Mammary epithelial cell (primary cell): ENCODE results near the gene HSPA1A.

ENCODE experiments used
- EZH2 ChIP-seq: IDR thresholded peaks from 2 replicates; pipeline ENCODE4 v1.6.1; 2012; ENCODE audit warnings: low read length, inconsistent platforms, borderline replicate concordance
- TF ChIP-seq, protein P1 (sequence below), 2 donors: IDR thresholded peaks in 1 of 2; conservative IDR thresholded peaks in 1 of 2; 2 replicates each; pipeline ENCODE4 v1.5.1; 2011 to 2012; ENCODE audit warnings: inconsistent platforms in 2 of 2, low read length in 2 of 2, mild to moderate bottlenecking in 2 of 2, control low read depth in 1 of 2, low read depth in 1 of 2; ENCODE audit not compliant: insufficient read depth in 1 of 2; ENCODE audit errors: extremely low read depth in 1 of 2

DNA sequence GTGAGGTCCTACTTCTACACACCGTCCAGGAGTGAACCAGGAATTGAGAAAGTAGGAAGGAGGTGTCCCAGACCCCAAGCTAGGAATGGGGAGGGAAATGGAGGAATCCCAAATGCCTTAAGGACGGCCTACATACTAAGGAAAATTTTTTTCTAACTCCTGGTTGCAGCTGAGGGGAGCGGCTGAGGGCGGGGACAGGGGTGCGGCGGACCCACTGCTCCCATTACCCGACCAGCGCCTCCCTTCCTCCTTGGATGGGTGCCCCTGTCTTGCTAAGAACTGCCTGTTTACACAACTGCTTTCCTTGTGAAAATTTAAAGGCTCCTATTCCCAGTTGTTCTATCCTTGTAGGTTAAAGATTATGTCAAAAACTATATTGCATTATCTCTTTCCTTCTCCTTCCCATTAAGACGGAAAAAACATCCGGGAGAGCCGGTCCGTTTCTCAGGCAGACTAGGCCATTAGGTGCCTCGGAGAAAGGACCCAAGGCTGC is 11.5 kb downstream of the HSPA1A start:
- no peak for TF ChIP-seq EZH2
- TF ChIP-seq, protein P1, sequence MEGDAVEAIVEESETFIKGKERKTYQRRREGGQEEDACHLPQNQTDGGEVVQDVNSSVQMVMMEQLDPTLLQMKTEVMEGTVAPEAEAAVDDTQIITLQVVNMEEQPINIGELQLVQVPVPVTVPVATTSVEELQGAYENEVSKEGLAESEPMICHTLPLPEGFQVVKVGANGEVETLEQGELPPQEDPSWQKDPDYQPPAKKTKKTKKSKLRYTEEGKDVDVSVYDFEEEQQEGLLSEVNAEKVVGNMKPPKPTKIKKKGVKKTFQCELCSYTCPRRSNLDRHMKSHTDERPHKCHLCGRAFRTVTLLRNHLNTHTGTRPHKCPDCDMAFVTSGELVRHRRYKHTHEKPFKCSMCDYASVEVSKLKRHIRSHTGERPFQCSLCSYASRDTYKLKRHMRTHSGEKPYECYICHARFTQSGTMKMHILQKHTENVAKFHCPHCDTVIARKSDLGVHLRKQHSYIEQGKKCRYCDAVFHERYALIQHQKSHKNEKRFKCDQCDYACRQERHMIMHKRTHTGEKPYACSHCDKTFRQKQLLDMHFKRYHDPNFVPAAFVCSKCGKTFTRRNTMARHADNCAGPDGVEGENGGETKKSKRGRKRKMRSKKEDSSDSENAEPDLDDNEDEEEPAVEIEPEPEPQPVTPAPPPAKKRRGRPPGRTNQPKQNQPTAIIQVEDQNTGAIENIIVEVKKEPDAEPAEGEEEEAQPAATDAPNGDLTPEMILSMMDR (conservative IDR thresholded peaks at IDR 0.05 in 1 of 2, IDR thresholded peaks at IDR 0.05 in 1 of 2; ENCODE audit: extremely low read depth in 1 of 2, insufficient read depth in 1 of 2, low read depth in 1 of 2, low read length in 2 of 2): no peak
